Measurements from ENCODE around the gene FMNL2. TPM values are rescaled to one million over a fixed set of nuclear protein-coding genes. Genes with fewer than 3 reads are reported as not detected.

The FMNL2 gene
- total RNA-seq, 1 experiment from 2014 or later = 10.6 TPM

- DNase-seq (ENCODE audit: low spot score) = no peak
Observed at GRCh38 chr2:152446213-152446612, 111.2 kb downstream of the FMNL2 start.

- DNase-seq (ENCODE audit: low spot score) = no peak
Observed at GRCh38 chr2:152447897-152448296, 112.9 kb downstream of the FMNL2 start.

GRCh38 chr2:152448606-152449005 lies 113.6 kb downstream of the FMNL2 start:
- DNase-seq (ENCODE audit: low spot score) = no peak

GRCh38 chr2:152449578-152449977 lies 114.6 kb downstream of the FMNL2 start:
- DNase-seq (ENCODE audit: low spot score) = no peak

GRCh38 chr2:152450176-152450575 lies 115.2 kb downstream of the FMNL2 start:
- no peak for DNase-seq (ENCODE audit: low spot score)

- no peak for DNase-seq (ENCODE audit: low spot score)
Observed at GRCh38 chr2:152452256-152452973, 117.4 kb downstream of the FMNL2 start.

- no peak for DNase-seq (ENCODE audit: low spot score)
Observed at GRCh38 chr2:152453129-152453911, 118.3 kb downstream of the FMNL2 start.

GRCh38 chr2:152454371-152454770 lies 119.4 kb downstream of the FMNL2 start:
- DNase-seq (ENCODE audit: low spot score) = no peak

- DNase-seq (ENCODE audit: low spot score) = no peak
Observed at GRCh38 chr2:152454960-152455359, 120.0 kb downstream of the FMNL2 start.

- no peak for DNase-seq (ENCODE audit: low spot score)
Observed at GRCh38 chr2:152455738-152456137, 120.8 kb downstream of the FMNL2 start.

GRCh38 chr2:152456262-152456661 lies 121.3 kb downstream of the FMNL2 start:
- no peak for DNase-seq (ENCODE audit: low spot score)

- DNase-seq (ENCODE audit: low spot score) = no peak
Observed at GRCh38 chr2:152458441-152458940, 123.5 kb downstream of the FMNL2 start.

- DNase-seq (ENCODE audit: low spot score) = no peak
Observed at GRCh38 chr2:152459091-152459490, 124.1 kb downstream of the FMNL2 start.

GRCh38 chr2:152460567-152460966 lies 125.6 kb downstream of the FMNL2 start:
- no peak for DNase-seq (ENCODE audit: low spot score)

GRCh38 chr2:152462120-152462519 lies 127.1 kb downstream of the FMNL2 start:
- DNase-seq (ENCODE audit: low spot score) = no peak

- no peak for DNase-seq (ENCODE audit: low spot score)
Observed at GRCh38 chr2:152462779-152463178, 127.8 kb downstream of the FMNL2 start.

GRCh38 chr2:152464851-152465470 lies 130.0 kb downstream of the FMNL2 start:
- DNase-seq (ENCODE audit: low spot score) = no peak

GRCh38 chr2:152465541-152465940 lies 130.6 kb downstream of the FMNL2 start:
- peak; percentile 25 for DNase-seq (ENCODE audit: low spot score)

- DNase-seq (ENCODE audit: low spot score) = peak; percentile 63
Observed at GRCh38 chr2:152466041-152466440, 131.1 kb downstream of the FMNL2 start.

GRCh38 chr2:152466980-152467676 lies 132.2 kb downstream of the FMNL2 start:
- DNase-seq (ENCODE audit: low spot score) = no peak

GRCh38 chr2:152467677-152468410 lies 132.9 kb downstream of the FMNL2 start:
- no peak for DNase-seq (ENCODE audit: low spot score)

Data from H4 (cell line).